Testis (tissue), 2 donors: ENCODE results near the gene DRC1.

Experiments
- POLR2A ChIP-seq: fragments of 450-650 bp; IDR thresholded peaks from one replicate; pipeline ENCODE4 v1.6.1; 2017; ENCODE audit warnings: antibody characterized with exemption, mild to moderate bottlenecking, moderate library complexity
- TF ChIP-seq, protein P1 (sequence below), 3 experiments: fragments of 450-650 bp in 2 of 3; fragments of 200-600 bp in 1 of 3; sonication (generic) in 1 of 3; IDR thresholded peaks; one replicate each; pipeline ENCODE4 v1.5.1; 2016 to 2019; ENCODE audit warnings: antibody characterized with exemption in 3 of 3, mild to moderate bottlenecking in 2 of 3, moderate library complexity in 1 of 3

DNA sequence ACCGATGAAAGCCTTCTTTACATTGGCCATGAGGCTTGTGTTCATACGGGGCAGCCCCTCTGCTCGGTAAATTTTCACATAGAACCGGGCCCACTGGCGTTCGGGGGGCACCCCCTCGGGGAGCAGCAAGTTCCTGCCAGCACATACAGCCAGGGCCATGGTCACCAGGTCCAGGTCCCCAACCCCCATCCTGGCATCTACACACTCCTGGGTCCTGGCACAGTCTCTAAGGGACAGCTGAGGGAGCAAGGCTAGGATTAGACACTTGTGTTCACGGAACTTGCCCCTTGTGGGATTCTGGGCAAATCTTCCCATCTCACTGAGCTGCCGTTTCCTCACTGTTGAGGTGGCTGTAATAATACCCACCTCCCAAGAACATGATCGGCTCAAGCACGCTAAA is 81.8 kb downstream of the DRC1 start:
- TF ChIP-seq, protein P1, sequence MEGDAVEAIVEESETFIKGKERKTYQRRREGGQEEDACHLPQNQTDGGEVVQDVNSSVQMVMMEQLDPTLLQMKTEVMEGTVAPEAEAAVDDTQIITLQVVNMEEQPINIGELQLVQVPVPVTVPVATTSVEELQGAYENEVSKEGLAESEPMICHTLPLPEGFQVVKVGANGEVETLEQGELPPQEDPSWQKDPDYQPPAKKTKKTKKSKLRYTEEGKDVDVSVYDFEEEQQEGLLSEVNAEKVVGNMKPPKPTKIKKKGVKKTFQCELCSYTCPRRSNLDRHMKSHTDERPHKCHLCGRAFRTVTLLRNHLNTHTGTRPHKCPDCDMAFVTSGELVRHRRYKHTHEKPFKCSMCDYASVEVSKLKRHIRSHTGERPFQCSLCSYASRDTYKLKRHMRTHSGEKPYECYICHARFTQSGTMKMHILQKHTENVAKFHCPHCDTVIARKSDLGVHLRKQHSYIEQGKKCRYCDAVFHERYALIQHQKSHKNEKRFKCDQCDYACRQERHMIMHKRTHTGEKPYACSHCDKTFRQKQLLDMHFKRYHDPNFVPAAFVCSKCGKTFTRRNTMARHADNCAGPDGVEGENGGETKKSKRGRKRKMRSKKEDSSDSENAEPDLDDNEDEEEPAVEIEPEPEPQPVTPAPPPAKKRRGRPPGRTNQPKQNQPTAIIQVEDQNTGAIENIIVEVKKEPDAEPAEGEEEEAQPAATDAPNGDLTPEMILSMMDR (IDR thresholded peaks at IDR 0.05), result no peak
- TF ChIP-seq POLR2A, result no peak
